HepG2 (cell line): ENCODE data around the gene CEP170. TPM values are rescaled to one million over a fixed set of nuclear protein-coding genes. Genes with fewer than 3 reads are reported as not detected.

Source experiments
- AGO1 ChIP-seq: fragments of 200-400 bp; formaldehyde crosslinking; IDR thresholded peaks from 2 replicates; pipeline ENCODE4 v1.6.1; 2017; ENCODE audit warnings: mild to moderate bottlenecking, low read depth, low read length, moderate library complexity; ENCODE audit not compliant: poor library complexity, severe bottlenecking
- CENPT ChIP-seq: sonication (generic); formaldehyde crosslinking; IDR thresholded peaks from 2 replicates; pipeline ENCODE4 v1.8.0; 2022; ENCODE audit warnings: low read depth, mild to moderate bottlenecking, moderate library complexity, missing genetic modification reagents
- HMGXB4 ChIP-seq, 2 experiments: sonication (generic) in 1 of 2; formaldehyde crosslinking in 1 of 2; IDR thresholded peaks; 2 replicates each; pipeline versions ENCODE4 v1.4.0 to v1.6.1; 2018 to 2020; ENCODE audit warnings: missing genetic modification reagents in 2 of 2, borderline replicate concordance in 1 of 2, low read depth in 1 of 2, mild to moderate bottlenecking in 1 of 2, missing biosample characterization in 1 of 2
- KDM5A ChIP-seq: fragments of 200-600 bp; sonication (generic); IDR thresholded peaks from 2 replicates; pipeline ENCODE4 v1.7.0; 2018; ENCODE audit warnings: antibody characterized with exemption, mild to moderate bottlenecking, low read length, borderline replicate concordance
- POLR2A ChIP-seq, 2 experiments: IDR thresholded peaks; 2 replicates each; pipeline ENCODE4 v1.6.1; 2011; ENCODE audit warnings: low read depth in 2 of 2, low read length in 2 of 2, mild to moderate bottlenecking in 1 of 2, moderate library complexity in 1 of 2; ENCODE audit not compliant: insufficient read depth in 1 of 2
- PRDM15 ChIP-seq: sonication (generic); formaldehyde crosslinking; IDR thresholded peaks from 2 replicates; pipeline ENCODE4 v1.4.0; 2020; ENCODE audit warnings: missing genetic modification reagents
- SALL1 ChIP-seq: sonication (generic); formaldehyde crosslinking; IDR thresholded peaks from 2 replicates; pipeline ENCODE4 v1.8.0; 2022; ENCODE audit warnings: mild to moderate bottlenecking, missing genetic modification reagents
- SAP130 ChIP-seq: IDR thresholded peaks from 2 replicates; pipeline ENCODE4 v1.6.1; 2016; ENCODE audit warnings: low read depth
- TBX2 ChIP-seq: sonication (generic); formaldehyde crosslinking; IDR thresholded peaks from 2 replicates; pipeline ENCODE4 v1.5.0; 2020; ENCODE audit warnings: missing genetic modification reagents, mild to moderate bottlenecking, borderline replicate concordance
- ZNF501 ChIP-seq: sonication (generic); formaldehyde crosslinking; IDR thresholded peaks from 2 replicates; pipeline ENCODE4 v1.5.1; 2020; ENCODE audit warnings: mild to moderate bottlenecking, moderate library complexity, missing genetic modification reagents
- ZNF558 ChIP-seq: sonication (generic); formaldehyde crosslinking; IDR thresholded peaks from 2 replicates; pipeline ENCODE4 v1.9.0; 2022; ENCODE audit warnings: mild to moderate bottlenecking, missing genetic modification reagents, borderline replicate concordance
- polyA plus RNA-seq, 8 experiments: library from polyadenylated mRNA; depleted of rRNA in 3 of 8; stranded (reverse) in 7 of 8; unstranded in 1 of 8; fragments of >200 nt; fragmentation: Illumina TruSeq in 4 of 8; extraction: Trizol in 4 of 8; gene quantifications; 2 replicates each; pipeline versions ENCODE4 v1.2.1 to v1.2.3, GENCODE V29; 2011 to 2016; ENCODE audit warnings: low read depth in 4 of 8, missing spikeins in 1 of 8, mixed read lengths in 1 of 8; ENCODE audit not compliant: insufficient read depth in 1 of 8
- total RNA-seq, 5 experiments: library from RNA; depleted of rRNA; stranded (reverse); fragments of >200 nt; fragmentation: Illumina TruSeq; extraction: Trizol; gene quantifications; 2 replicates each; pipeline ENCODE4 v1.2.3, GENCODE V29; 2016; ENCODE audit warnings: low read depth in 1 of 5
- TF ChIP-seq, protein P1 (sequence below): sonication (generic); formaldehyde crosslinking; IDR thresholded peaks from 2 replicates; pipeline ENCODE4 v1.8.0; 2022; ENCODE audit warnings: missing genetic modification reagents, mild to moderate bottlenecking, inconsistent platforms, borderline replicate concordance
- TF ChIP-seq, protein P2 (sequence below): sonication (generic); formaldehyde crosslinking; IDR thresholded peaks from 2 replicates; pipeline ENCODE4 v1.5.0; 2020; ENCODE audit warnings: mild to moderate bottlenecking, missing genetic modification reagents

CEP170 gene
- total and polyA plus RNA-seq, 2 of the 13 experiments (the other 11 are each of a cell fraction or from before 2014, with no cell fraction given) = 23.0 to 28.6 TPM

- TF ChIP-seq ZNF558 (CRISPR knock-in tag) (no peak), SALL1 (CRISPR knock-in tag) (peak; percentile 26; the same call in 1 of the 2 replicates), KDM5A (peak; percentile 66; the same call in 1 of the 2 replicates), AGO1 (no peak), PRDM15 (CRISPR knock-in tag) (no peak), ZNF501 (CRISPR knock-in tag) (no peak), TBX2 (no peak), POLR2A (IDR thresholded peaks at IDR 0.05; ENCODE audit: insufficient read depth in 1 of 2, low read depth in 2 of 2, low read length in 2 of 2) (peak; percentile 37 to 40; a peak in 3 of 4 replicates), HMGXB4 (CRISPR knock-in tag; IDR thresholded peaks at IDR 0.05; ENCODE audit: borderline replicate concordance in 1 of 2, low read depth in 1 of 2) (peak in 1 of 2 experiments; percentile 14; a peak in 1 of 4 replicates), CENPT (CRISPR knock-in tag) (no peak), SAP130 (CRISPR knock-in tag) (peak; percentile 61)
- TF ChIP-seq, protein P1, sequence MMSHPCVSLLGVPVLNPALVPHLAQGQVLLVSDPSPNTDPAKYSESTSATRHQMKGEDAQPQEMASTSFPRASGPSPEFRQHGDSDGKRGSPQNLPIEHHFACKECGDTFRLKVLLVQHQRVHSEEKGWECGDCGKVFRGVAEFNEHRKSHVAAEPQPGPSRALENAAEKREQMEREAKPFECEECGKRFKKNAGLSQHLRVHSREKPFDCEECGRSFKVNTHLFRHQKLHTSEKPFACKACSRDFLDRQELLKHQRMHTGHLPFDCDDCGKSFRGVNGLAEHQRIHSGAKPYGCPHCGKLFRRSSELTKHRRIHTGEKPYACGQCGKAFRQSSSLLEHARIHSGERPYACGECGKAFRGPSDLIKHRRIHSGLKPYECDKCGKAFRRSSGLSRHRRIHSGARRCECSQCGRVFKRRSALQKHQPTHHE (CRISPR knock-in tag) = no peak
- TF ChIP-seq, protein P2, sequence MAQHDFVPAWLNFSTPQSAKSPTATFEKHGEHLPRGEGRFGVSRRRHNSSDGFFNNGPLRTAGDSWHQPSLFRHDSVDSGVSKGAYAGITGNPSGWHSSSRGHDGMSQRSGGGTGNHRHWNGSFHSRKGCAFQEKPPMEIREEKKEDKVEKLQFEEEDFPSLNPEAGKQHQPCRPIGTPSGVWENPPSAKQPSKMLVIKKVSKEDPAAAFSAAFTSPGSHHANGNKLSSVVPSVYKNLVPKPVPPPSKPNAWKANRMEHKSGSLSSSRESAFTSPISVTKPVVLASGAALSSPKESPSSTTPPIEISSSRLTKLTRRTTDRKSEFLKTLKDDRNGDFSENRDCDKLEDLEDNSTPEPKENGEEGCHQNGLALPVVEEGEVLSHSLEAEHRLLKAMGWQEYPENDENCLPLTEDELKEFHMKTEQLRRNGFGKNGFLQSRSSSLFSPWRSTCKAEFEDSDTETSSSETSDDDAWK (CRISPR knock-in tag) = no peak
Measured at GRCh38 chr1:243254233-243254926, 701 bp downstream of the CEP170 start (continued).
